Glutamatergic neuron (in vitro differentiated cells): ENCODE data around the gene IYD. TPM values are rescaled to one million over a fixed set of nuclear protein-coding genes. Genes with fewer than 3 reads are reported as not detected.
"Not testable (repeated sequence)": the region's sequence is repeated elsewhere in the genome, so short reads cannot be mapped to it uniquely, and the experiment has no call there.

Experiments
- DNase-seq: peaks from one replicate; pipeline ENCODE4 v3.0.0; 2022
- H3K27ac Mint-ChIP-seq: one replicate; pipeline ENCODE4 v1.8.0; 2020; ENCODE audit warnings: mild to moderate bottlenecking, mixed read lengths, inconsistent platforms; ENCODE audit not compliant: unreplicated experiment
- H3K27me3 Mint-ChIP-seq: one replicate; pipeline ENCODE4 v1.8.0; 2020; ENCODE audit warnings: mild to moderate bottlenecking, moderate library complexity, mixed read lengths, inconsistent platforms; ENCODE audit not compliant: unreplicated experiment
- H3K36me3 Mint-ChIP-seq: one replicate; pipeline ENCODE4 v1.8.0; 2020; ENCODE audit warnings: mild to moderate bottlenecking, mixed read lengths, inconsistent platforms; ENCODE audit not compliant: unreplicated experiment
- H3K4me1 Mint-ChIP-seq: one replicate; pipeline ENCODE4 v1.8.0; 2020; ENCODE audit warnings: mild to moderate bottlenecking, low read depth, mixed read lengths, inconsistent platforms; ENCODE audit not compliant: unreplicated experiment
- H3K4me3 Mint-ChIP-seq: one replicate; pipeline ENCODE4 v1.8.0; 2020; ENCODE audit warnings: mild to moderate bottlenecking, mixed read lengths, inconsistent platforms; ENCODE audit not compliant: unreplicated experiment
- H3K9me3 Mint-ChIP-seq: one replicate; pipeline ENCODE4 v1.8.0; 2020; ENCODE audit warnings: mild to moderate bottlenecking, moderate library complexity, mixed read lengths, inconsistent platforms; ENCODE audit not compliant: unreplicated experiment
- CTCF ChIP-seq: fragments of 200-600 bp; sonication (generic); IDR thresholded peaks from one replicate; pipeline ENCODE4 v1.5.0; 2021; ENCODE audit not compliant: partially characterized antibody, unreplicated experiment
- total RNA-seq: library from RNA; stranded (reverse); fragmentation: NEBNext Ultra II Directional; extraction: Animal tissue kit (Norgen Biotek cat#: 25700); gene quantifications from one replicate; pipeline ENCODE4 v1.2.1, GENCODE V29; 2021; ENCODE audit not compliant: unreplicated experiment

IYD gene
- total RNA-seq, 1 donor from 2014 or later = not detected

DNA sequence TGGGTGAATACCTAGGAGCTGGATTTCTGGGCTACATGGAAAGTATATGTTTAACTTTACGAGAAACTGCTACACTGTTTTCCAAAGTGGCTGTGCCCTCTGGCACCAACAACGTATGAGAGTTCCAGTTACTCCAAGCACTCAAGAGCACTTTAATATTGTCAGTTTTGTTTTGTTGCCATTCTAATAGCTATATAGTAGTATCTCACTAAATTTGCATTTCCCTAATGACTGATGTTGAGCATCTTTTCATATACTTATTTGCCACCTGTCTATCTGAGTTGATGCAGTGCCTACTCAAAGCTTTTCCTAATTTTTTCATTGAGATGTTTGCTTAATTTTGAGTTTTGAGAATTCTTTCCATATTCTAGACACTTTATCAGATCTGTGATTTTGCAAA, 76.7 kb downstream of the IYD start:
- no peaks in the 10 kb centered on the region for H3K9me3 Mint-ChIP-seq
- H3K4me3 Mint-ChIP-seq = no peak overlapping the region
- DNase-seq = no peak
- H3K36me3 Mint-ChIP-seq = no peaks in the 10 kb centered on the region
- H3K27me3 Mint-ChIP-seq = no peaks in the 10 kb centered on the region
- no peak for TF ChIP-seq CTCF
- H3K27ac Mint-ChIP-seq = no peak overlapping the region
- H3K4me1 Mint-ChIP-seq = no peaks in the 10 kb centered on the region

GRCh38 chr6:150448221-150448620, 79.4 kb downstream of the IYD start:
- no peaks in the 10 kb centered on the region for H3K36me3 Mint-ChIP-seq
- TF ChIP-seq CTCF = no peak
- no peak overlapping the region for H3K27ac Mint-ChIP-seq
- H3K9me3 Mint-ChIP-seq = no peaks in the 10 kb centered on the region
- H3K4me1 Mint-ChIP-seq = no peaks in the 10 kb centered on the region
- H3K27me3 Mint-ChIP-seq = no peaks in the 10 kb centered on the region
- DNase-seq = no peak
- H3K4me3 Mint-ChIP-seq = no peak overlapping the region

DNA sequence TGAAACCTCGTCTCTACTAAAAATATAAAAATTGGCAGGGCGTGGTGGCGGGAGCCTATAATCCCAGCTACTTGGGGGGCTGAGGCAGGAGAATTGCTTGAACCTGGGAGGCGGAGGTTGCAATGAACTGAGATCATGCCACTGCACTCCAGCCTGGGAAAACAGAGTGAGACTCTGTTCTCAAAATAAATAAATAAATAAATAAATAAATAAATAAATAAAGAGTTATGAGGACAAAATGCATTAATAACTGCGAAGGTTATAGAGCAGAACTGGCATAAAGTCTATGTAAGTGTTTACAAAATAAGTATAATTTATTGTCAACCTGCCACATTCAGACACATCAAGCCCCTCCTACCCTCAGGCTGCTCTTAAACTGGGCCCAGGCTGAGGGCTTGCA, 80.2 kb downstream of the IYD start:
- H3K4me1 Mint-ChIP-seq, H3K27ac Mint-ChIP-seq, H3K4me3 Mint-ChIP-seq, H3K27me3 Mint-ChIP-seq, H3K36me3 Mint-ChIP-seq, DNase-seq, H3K9me3 Mint-ChIP-seq: not testable (repeated sequence)

DNA sequence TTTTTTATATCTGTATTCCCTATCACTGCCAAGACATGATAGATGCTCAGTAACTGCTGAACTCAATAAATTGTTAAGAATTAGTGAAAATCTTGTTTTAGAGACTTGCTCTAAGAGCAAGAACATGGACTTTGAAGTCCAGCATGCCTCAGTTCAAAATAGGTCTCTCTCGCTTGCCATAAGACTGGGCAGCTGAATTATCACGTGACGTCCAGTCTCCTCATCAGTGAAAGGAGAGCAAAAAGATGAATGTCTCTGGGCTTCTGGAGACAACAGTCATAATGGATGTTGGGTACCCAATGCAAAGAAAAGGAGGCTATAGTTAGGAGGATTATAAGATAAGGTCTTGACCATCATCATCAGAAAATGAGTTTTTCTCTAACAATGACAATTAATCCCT, 82.1 kb downstream of the IYD start:
- Mint-ChIP-seq H3K9me3 (no peaks in the 10 kb centered on the region), H3K4me1 (no peaks in the 10 kb centered on the region), H3K4me3 (no peak overlapping the region), H3K36me3 (no peaks in the 10 kb centered on the region), H3K27me3 (no peaks in the 10 kb centered on the region), H3K27ac (no peak overlapping the region)
- TF ChIP-seq CTCF = no peak
- no peak for DNase-seq

DNA sequence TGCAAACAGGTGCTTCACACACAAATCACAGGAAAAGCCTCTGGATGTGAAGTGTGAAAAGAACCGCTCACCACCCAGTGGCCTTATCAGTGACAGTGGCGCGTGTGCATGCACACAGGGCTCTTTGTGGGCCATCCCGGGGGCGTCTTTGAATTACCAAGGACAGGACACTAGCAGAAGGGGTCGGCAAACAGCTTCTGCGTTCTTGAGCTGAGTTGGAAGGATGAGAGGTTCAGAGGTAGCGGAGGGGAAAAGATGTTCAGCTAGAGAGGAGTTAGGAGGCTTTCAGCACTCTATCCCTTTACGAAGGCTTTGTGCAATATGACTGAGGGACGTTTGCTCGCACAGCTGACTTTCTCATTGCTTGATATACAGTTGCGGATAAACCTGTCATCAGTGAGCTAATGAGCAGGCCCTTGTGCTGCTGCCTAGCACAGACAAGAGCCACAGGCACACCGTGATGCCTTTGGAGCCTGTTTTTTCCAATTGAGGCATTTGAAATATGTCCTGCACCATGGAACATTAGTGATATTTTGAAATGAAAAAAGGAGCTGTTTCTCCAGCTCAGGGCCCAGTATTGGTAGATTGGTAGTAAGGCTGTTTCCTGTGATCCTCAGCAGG, 83.1 kb downstream of the IYD start:
- no peaks in the 10 kb centered on the region for H3K36me3 Mint-ChIP-seq
- DNase-seq = no peak
- H3K27me3 Mint-ChIP-seq = no peaks in the 10 kb centered on the region
- no peak overlapping the region for H3K4me3 Mint-ChIP-seq
- no peak overlapping the region for H3K27ac Mint-ChIP-seq
- H3K4me1 Mint-ChIP-seq = no peaks in the 10 kb centered on the region
- H3K9me3 Mint-ChIP-seq = no peaks in the 10 kb centered on the region
- no peak for TF ChIP-seq CTCF
